Stimulated activated CD4-positive, alpha-beta T cell treated with anti-CD3 and anti-CD28 coated beads, Interleukin-4, amount 100 ng/mL, for 24 hours (primary cell): ENCODE results near the gene EIF3A.
"Not testable (repeated sequence)": the region's sequence is repeated elsewhere in the genome, so short reads cannot be mapped to it uniquely, and the experiment has no call there.

Source experiments
- DNase-seq: peaks from one replicate; pipeline ENCODE4 v3.0.0-alpha.2; 2020

EIF3A gene

GRCh38 chr10:119101366-119102098 is 20.9 kb upstream of the EIF3A start:
- no peak for DNase-seq

- DNase-seq: no peak
Observed at GRCh38 chr10:119100434-119101238, 20.0 kb upstream of the EIF3A start.

GRCh38 chr10:119098576-119098975 is 18.0 kb upstream of the EIF3A start:
- DNase-seq: no peak

GRCh38 chr10:119096641-119097415 is 16.2 kb upstream of the EIF3A start:
- not testable (repeated sequence) for DNase-seq

GRCh38 chr10:119095640-119096039 is 15.0 kb upstream of the EIF3A start:
- DNase-seq: no peak

- peak; percentile 42 for DNase-seq
Observed at GRCh38 chr10:119090968-119091367, 10.4 kb upstream of the EIF3A start.

- peak; percentile 66 for DNase-seq
Observed at GRCh38 chr10:119090026-119090795, 9.6 kb upstream of the EIF3A start.

- DNase-seq: no peak
Observed at GRCh38 chr10:119087271-119087882, 6.8 kb upstream of the EIF3A start.

GRCh38 chr10:119084896-119085295 is 4.3 kb upstream of the EIF3A start:
- DNase-seq: no peak

GRCh38 chr10:119079599-119080520 is 757 bp downstream of the EIF3A start:
- peak; percentile 67 for DNase-seq

GRCh38 chr10:119078422-119079179 is 2.0 kb downstream of the EIF3A start:
- no peak for DNase-seq

- DNase-seq: no peak
Observed at GRCh38 chr10:119073584-119073983, 7.0 kb downstream of the EIF3A start.

- no peak for DNase-seq
Observed at GRCh38 chr10:119070395-119071165, 10.0 kb downstream of the EIF3A start.

GRCh38 chr10:119061926-119062325 is 18.7 kb downstream of the EIF3A start:
- no peak for DNase-seq

- DNase-seq: no peak
Observed at GRCh38 chr10:119061352-119061751, 19.3 kb downstream of the EIF3A start.

- no peak for DNase-seq
Observed at GRCh38 chr10:119060107-119060506, 20.5 kb downstream of the EIF3A start.

GRCh38 chr10:119059557-119059956 is 21.1 kb downstream of the EIF3A start:
- DNase-seq: no peak

GRCh38 chr10:119058010-119058409 is 22.6 kb downstream of the EIF3A start:
- no peak for DNase-seq

- no peak for DNase-seq
Observed at GRCh38 chr10:119055472-119055871, 25.1 kb downstream of the EIF3A start.
